HG02852 (cell line): ENCODE data around the gene MICAL3.

Experiments
- ATAC-seq: cut with Tn5 transposase; IDR thresholded peaks from one replicate; pipeline ENCODE4 v1.9.1; 2021; ENCODE audit warnings: mild to moderate bottlenecking, moderate library complexity; ENCODE audit not compliant: unreplicated experiment

Gene MICAL3

DNA sequence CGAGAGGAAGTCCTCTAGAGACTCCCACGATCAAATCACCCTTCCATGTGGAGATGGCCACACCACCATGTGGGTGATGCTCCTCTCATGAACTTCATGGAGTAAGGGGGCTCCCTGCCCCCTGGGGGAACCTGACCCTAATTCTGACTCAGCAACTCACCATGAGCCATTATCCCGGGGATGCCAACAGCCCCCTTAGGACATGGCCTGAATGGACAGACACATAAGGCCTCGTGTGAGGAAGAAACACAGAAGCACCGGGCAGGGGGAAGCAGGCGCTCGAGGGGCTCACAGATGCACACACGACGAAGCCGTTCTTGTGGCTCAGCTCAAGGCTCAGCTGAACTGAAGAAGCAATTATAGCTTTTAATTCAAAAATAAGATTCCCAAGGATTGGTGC lies 150.6 kb downstream of the MICAL3 start:
- no peak for ATAC-seq

DNA sequence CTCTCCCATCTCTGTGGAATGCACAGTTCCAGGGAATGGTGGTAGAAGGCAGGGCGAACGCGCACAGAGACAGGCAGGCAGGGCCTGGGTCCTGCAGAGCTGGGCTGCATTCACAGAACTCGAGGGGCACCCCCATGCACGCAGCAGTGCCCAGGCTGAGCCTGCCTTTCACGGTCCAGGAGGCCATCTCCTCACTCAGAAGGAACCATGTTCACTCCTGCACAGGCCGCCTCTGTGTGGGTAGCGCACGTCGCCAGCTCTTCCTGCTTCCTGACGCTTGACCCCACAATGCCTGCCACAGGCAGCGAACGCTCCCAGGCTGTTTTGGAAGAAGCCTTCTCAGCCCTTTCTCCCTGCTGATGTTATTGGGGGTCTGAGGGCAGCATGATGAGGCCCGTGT lies 151.2 kb downstream of the MICAL3 start:
- no peak for ATAC-seq

GRCh38 chr22:17872471-17872870 lies 151.9 kb downstream of the MICAL3 start:
- no peak for ATAC-seq

GRCh38 chr22:17871726-17872458 lies 152.5 kb downstream of the MICAL3 start:
- ATAC-seq = no peak

GRCh38 chr22:17870407-17870806 lies 154.0 kb downstream of the MICAL3 start:
- ATAC-seq = no peak

DNA sequence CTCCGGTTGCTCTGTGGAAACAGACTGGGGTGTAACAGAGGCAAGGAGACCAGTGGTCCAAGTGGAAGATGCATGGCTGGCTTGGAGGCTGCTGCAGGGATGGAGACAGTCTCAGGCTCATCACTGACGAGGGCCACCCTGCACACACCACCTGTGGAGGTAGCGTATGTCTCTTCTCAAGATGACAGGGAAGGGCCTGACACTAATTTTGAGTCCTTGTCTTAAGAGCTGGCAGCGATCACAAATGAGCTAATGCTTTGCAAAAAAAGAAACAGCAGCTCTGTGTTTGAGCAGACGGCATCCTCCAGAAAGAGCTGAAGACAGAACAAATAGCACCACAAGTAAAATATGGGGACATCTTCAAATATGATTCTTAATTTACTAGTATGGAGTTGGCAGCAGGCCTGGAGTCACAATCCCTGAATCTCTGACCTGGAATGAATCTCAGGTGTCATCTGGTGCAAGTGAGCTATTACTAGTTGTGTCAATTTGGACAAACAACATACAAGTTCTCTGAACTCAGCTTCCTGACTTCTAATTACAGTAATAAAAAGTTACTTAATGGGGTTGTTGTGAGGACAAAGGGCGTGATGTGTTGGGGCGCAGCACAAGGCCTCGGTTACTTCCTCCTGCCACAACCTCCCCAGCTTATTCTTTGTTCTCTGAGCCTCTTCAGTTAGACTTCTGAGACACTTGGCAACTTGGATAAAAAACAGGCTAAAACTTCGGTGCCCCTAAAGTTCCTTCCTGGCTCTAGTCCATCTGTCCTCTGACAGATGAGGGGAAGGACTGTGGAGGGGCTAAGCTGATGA lies 154.9 kb downstream of the MICAL3 start:
- ATAC-seq = no peak

- ATAC-seq = no peak
These were observed 155.6 kb downstream of the MICAL3 start for GRCh38 chr22:17868771-17869170.

GRCh38 chr22:17867160-17867785 lies 157.1 kb downstream of the MICAL3 start:
- no peak for ATAC-seq

GRCh38 chr22:17866621-17867020 lies 157.7 kb downstream of the MICAL3 start:
- ATAC-seq = no peak

DNA sequence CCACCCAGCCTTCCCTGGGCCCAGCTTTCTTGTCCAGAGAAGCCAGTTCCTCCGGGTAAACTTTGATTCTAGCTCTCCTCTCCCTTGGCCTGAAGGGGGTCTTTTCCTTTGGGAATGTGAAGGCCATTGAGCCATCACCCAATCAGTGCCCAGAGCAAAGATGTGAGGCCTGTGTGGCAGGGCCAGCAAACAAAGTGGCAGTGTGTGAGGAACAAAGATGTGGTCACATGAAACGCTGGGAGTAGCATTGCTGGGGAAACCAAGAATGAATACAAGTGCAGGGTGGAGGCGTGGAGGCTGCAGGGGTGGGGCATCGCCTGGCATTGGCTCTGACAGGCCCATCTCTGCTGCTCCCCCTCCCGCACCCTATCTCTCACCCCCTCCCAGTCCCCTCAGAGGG lies 158.2 kb downstream of the MICAL3 start:
- ATAC-seq = no peak

GRCh38 chr22:17865183-17866055 lies 158.9 kb downstream of the MICAL3 start:
- no peak for ATAC-seq

DNA sequence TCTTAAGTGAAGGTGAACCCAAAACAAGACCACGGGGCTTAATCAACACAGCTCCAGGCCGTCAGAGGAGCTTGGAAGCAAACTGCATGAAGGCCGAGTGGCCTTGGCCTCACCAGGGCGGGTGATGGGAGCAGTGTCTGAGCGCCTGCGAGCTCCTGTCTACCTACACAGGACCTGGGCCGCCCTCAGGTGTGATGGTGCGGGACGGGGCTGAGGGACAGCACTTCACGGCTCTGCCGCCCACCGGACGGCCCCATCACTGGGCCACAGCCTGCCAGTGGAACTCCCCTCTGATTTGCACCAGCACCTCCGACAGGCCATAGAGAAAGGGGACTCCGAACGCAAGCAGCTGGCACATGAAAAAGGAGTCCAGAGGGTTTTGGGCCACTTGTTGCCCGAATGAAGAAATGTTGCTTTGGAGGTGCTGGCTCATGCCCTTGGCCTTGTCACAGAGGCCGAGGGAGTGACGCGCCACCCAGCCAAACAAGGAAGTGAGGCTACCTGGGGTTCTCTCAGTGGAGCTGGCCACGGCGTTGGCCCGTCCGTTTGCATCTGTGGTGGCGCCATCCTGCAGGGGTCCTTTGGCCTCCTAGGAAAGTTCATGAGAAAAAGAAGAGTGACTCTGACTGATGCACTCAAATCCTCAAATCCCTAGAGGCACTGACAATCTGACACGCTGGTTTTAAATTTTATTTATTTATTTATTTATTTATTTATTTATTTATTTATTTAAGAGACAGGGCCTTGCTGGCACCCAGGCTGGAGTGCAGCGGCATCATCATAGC lies 159.8 kb downstream of the MICAL3 start:
- no peak for ATAC-seq

GRCh38 chr22:17862646-17863181 lies 161.6 kb downstream of the MICAL3 start:
- no peak for ATAC-seq

DNA sequence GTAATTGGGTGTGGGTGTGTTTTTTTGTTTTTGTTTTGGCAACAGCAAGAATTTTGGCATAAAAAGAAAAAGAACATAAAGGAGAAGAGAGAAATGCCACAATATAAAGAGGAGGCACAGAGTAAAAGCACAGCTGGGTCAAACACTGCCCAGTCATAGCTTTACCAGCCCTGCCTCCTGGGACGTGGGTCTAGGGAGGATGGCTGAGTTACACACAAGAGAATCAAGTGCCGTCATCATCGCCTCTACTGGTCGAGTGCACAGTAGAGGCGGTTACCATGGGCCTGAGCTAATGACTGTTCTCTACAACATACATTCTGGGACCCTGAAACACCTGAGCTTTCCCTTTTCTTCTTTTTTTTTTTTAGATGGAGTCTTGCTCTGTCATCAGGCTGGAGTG lies 162.5 kb downstream of the MICAL3 start:
- ATAC-seq = no peak

- no peak for ATAC-seq
These were observed 164.0 kb downstream of the MICAL3 start for GRCh38 chr22:17860220-17860965.

GRCh38 chr22:17858033-17858432 lies 166.3 kb downstream of the MICAL3 start:
- ATAC-seq = no peak

DNA sequence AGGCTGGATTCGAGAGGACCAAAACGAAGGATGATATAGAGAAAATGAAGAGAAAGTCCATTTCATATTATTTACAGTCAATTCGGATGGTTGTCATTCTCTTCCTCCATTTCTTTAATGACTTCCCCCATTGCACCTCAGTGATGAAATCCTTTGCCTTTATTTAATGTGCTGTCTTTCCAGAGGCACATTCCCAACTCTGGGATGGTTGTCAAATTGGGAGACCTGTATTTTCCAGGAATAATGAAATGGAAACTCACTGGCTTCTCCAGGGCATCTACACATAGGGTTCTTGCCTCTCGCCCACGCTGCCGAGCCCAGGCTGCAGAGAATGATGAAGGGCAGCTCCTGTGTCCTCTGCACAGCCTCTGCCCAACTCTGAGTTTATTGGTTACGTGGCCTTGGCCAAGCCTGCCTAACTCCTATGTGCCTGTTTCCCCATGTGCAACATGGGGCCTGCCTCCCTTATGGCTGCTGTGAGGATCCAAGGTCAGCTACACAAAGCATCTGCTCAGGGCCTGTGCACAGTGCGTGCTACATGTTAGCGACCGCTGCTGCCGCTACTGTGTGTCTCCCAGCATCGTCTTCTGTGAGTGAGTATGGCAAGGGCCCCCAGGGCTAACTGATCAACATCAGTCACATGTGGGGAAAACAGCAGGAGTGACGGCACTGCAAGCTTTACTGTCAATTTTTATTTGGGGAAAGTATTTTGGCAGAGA lies 168.6 kb downstream of the MICAL3 start:
- no peak for ATAC-seq

DNA sequence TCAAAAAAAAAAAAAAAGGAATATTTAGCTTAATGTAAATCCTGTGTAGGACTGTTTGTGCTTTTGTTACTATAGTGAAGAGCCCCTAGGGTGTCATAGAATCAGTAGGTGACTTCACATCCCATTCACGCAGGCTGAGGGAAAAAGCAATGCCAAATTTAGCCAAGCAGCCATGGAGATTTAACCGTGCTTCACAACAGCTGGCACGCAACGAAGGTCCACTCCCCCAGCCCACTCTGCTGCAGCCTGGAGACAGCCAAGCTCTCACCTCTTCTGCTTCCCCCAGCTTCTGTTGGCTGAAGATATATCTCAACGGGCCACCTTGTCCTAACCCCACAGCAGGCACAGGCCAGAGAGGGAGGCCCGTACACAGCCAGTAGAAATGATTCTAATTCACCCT lies 171.3 kb downstream of the MICAL3 start:
- no peak for ATAC-seq

- ATAC-seq = no peak
These were observed 172.6 kb downstream of the MICAL3 start for GRCh38 chr22:17851759-17852158.
